HG03025 (cell line): Measurements from ENCODE around the gene ZNF385B.
"Not testable (repeated sequence)": the region's sequence is repeated elsewhere in the genome, so short reads cannot be mapped to it uniquely, and the experiment has no call there.

ENCODE experiments used
- ATAC-seq: cut with Tn5 transposase; IDR thresholded peaks from one replicate; pipeline ENCODE4 v1.9.1; 2021; ENCODE audit warnings: mild to moderate bottlenecking, moderate library complexity; ENCODE audit not compliant: unreplicated experiment, low FRiP score

ZNF385B gene

DNA sequence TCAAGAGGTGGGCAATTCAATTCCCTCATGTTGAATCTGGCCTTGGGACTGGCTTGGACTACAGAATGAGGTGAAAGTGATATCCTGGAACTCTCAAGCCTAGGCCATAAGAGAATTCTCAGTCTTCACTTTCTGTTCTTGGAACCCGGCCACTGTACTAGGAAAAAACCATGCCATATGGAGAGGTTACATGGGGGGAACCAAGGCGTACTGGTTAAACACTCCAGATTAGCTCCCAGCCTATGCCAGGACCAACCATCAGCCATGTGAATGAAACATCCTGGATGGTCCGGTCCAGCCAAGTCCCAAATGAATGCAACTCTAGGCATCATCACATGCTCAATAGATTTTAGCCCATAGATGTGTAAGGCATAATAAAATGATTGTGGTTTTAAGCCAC lies 56.4 kb downstream of the ZNF385B start:
- ATAC-seq = no peak

DNA sequence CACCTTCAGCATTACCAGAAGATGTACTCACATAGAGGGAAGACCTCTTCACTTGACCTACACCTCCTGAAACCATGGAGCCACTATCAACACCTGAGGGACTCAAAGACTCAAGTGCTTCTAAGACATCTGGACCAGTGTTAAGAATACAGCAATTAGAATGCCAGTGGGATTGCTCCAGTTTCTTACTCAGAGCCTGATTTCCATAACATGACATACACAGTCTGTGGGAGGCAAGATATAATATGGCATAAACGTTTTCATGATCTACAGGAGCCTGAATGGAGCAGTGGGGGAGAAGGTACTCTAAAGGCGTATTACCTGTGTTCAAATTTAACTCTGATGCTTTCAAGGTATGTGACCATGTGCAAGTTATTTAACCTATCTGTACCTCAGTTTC lies 57.2 kb downstream of the ZNF385B start:
- no peak for ATAC-seq

DNA sequence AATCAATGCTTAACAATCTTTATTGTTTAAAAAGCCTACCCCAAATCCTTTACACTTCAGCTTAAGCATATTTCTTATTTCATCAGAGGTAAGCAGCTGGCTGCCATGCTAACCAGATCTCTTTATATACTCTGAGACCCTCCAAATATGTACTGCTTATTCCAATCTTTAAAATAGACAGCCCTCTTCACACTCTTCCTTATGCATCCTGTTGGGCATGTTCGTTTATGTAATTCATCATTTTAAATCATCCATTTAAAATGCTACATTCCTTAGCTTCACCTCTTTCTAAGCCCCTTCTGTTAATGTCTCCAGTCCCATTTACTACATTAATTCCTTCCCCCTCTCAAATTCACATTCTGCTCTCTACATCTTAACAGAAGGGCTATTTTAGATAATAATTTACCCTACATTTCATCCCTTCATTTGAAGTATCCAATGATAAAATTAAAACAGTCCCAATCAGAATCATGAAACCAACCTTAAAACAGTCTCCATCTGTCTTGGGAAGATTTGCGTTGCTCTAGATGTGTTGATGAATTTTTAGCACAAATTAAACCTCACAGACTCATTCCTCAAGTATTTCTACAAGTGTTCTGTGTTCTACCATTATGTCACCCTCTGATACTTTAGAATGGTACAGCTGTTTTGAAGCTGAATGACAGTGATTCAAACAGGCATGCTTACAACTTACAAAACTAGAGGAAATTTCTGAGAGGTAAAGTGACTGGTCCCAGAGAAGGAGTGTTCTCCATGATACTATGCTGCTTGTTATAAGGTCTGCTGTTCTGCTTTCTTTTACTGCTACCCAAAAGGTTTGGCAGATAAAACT lies 59.1 kb downstream of the ZNF385B start:
- ATAC-seq = no peak

DNA sequence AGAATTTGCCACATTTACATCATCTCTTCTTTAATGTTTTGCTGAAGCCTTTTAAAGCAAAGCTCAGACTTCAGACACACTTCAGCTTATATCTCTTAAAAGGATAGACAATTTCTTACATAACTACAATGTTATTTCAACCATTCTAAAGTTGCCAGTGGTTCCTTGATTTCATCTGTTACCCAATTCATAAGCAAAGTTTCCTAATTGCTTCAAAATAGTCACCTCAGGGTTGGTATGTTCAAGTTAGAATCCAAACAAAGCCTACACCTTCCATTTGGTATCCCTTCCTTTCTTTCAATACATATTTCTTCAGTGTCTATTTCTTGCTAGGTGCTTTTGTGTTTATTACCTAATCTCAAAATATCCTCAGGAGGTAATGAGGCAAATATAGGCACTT lies 60.6 kb downstream of the ZNF385B start:
- no peak for ATAC-seq

DNA sequence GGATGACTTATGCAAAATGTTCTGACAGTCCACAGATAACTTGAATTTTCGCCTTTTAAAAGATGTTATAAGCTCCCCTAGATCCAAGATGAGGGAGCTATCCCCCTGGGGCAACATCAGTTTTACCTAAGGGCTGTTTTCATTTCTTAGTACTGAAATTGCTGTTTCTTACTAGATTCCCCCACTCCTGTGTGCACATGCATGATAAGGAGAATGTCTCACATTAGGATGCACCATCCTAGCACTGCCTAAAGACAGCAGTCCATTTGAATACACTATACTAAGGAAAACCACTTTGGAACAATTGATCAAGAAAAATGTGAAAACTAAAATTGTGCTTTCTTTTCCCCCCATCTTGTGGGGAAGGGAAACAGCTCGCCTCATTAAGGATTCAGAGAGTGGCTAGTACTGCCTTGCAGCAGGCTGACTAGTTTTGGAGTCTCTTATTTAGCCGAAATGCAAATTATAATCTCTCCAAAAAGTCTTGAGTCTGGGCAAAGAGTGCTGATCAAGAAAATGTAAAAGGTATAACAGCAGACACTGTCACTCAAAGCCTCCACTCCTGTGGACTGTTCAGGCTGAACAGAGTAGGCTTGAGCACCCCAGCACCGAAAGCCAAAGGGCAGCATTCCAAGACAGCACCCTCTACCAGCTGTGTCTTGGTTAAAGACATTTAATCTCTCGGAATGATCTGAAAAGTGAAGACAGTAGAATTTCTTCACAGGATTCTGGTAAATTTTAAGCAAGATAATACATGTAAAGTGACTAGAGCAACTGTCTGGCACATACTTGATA lies 65.0 kb downstream of the ZNF385B start:
- no peak for ATAC-seq

DNA sequence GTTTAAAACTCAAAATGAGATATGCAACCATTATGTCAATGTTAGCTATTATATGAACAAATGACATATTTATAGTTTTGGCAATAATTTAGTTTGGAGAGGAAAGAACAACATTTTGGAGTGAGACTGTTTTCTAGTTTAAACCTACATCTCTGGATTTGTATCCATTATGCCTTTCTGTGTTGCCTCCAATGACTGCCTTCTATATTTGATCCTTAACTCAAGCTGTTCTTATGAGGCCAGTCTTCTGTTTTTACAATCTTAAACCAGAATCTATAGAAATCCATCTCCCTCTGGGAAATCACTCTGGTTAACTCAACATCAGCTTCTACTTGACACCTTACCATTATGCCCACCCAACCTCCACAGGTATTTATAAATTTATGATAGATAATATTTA lies 67.5 kb downstream of the ZNF385B start:
- no peak for ATAC-seq

DNA sequence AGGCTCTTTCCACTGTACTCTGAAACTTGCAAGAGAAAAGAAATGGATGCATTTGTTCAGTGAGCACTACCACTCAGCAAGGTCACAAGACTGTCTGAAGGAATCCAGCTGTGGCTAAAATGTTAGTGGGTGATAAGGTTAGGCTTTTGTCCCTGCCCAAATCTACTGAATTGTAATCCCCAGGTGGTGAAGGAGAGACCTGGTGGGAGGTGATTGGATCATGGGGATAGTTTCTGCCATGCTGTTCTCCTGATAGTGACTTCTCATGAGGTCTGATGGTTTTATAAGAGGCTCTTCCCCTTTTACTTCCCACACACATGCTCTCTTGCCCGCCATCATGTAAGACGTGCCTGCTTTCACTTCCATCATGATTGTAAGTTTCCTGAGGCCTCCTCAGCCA lies 68.2 kb downstream of the ZNF385B start:
- ATAC-seq = no peak

DNA sequence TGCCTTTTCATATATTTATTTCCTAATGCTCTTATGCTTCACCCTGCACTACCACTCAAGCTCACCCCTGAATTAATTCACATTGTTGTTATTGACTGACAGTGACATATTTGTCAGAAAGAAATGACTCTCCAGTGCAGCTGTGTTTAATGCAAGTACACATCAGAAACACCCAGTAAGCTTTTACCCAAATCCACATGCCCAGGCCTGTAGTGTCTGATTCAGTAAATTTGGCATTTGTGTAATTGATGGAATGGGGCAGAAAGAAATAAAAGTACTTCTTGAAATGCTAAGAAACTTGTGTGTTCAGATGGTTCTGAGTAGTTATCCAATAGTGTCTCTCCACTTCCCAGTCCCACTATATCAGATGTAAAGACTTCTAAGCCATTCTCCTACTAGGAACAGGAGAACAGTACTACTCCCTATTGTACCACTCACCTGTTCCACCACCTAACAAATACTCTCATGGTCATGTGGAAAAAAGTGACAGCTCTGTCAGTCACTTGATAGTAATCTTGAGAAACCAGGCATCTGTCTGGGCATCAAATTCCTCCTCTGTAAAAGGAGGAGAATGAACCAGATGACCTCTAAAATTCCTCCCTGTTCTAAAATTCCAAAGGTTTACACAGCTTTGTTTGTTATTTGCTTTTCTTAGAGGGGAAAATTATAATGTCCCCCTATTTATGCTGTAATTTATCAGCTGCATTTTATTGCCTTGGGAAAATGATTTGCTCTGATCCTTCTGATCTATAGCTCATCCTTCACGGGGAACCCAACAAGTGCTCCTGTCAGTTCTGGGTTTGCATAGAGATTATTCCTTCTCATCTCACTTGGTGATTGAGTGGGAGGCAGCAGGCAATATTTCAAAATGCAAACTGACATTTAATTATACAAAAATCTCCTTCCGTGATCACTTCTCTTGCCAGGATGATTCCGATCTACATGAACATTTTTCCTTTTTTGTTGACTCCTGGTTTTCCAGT lies 70.9 kb downstream of the ZNF385B start:
- ATAC-seq = no peak

DNA sequence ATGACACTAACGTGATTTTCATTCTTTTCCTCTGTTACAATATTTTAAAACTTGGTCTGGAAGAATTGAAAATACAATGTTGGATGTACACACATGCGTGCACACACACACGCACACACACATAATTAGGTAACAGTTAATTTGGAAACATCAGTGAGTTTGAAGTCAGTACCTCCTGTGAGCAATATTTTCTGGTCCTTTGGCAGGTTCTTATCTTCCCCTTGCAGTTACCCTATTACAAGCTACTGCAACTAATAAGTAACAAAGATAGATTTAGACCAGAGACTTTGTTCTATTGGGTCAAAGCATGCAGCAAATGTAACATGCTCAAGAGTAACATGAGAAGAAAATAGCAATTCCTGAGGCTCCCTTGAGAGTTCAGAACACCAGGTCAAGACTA lies 73.3 kb downstream of the ZNF385B start:
- no peak for ATAC-seq

DNA sequence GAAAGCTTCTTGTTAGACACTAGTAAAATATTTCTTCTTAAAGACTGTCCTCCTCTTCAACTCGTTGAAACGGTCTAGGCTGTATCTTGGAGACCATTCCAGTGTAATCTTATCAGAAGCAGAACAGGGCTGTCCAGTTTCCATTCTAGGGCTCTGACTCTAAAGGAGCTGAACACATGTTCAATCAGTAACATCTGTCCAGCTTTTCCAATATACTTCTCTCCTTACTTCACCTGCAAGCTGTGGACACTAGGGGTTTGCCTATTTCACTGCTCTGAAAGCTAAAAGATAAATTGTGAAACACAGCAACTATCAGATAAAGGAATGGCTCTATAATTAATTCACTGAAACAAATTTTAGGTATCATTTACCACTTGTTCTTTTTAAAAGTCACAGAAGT lies 73.8 kb downstream of the ZNF385B start:
- no peak for ATAC-seq

DNA sequence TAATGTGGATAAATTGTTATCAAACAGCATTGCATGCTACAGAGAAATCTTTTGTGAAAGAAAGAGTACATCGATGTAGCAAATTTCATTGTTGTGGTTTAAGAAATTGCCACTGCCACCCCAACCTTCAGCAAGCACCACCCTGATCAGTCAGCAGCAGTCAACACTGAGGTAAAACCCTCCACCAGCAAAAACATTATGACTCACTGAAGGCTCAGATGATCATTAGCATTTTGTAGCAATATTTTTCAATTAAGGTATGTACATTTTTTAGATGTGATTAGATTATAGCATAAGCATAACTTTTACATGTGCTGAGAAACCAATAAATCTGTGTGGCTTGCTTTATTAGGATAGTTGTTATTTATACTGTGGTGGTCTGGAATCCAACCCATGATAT lies 75.5 kb downstream of the ZNF385B start:
- ATAC-seq = no peak

DNA sequence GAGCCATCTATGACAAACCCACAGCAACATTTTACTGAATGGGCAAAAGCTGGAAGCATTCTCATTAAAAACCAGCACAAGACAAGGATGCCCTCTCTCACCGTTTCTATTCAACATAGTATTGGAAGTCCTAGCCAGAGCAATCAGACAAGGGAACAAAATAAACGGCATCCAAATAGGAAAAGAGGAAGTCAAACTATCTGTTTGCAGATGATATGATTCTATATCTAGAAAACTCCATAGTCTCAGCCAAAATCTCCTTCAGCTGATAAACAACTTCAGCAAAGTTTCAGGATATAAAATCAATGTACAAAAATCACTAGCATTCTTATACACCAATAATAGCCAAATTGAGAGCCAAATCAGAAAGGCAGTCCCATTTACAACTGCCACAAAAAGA lies 79.1 kb downstream of the ZNF385B start:
- ATAC-seq = not testable (repeated sequence)

DNA sequence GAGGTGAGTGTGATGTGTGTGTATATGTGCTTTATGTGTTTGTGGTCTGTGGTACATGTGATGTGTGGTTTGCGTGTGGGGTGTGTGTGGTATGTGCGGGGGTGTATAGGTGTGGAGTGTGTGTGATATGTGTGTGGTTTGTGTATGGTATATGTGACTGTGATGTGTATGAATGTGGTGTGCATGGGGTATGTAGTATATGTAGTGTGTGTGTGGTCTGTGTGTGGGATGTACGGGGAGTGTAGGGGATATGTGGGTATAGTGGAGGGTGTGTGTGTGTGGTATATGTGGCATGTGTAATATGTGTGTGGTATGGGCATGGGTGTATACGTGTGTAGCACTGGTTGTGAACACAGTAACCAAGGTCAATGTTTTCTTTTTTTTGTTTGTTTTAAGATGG lies 87.4 kb downstream of the ZNF385B start:
- ATAC-seq = no peak

DNA sequence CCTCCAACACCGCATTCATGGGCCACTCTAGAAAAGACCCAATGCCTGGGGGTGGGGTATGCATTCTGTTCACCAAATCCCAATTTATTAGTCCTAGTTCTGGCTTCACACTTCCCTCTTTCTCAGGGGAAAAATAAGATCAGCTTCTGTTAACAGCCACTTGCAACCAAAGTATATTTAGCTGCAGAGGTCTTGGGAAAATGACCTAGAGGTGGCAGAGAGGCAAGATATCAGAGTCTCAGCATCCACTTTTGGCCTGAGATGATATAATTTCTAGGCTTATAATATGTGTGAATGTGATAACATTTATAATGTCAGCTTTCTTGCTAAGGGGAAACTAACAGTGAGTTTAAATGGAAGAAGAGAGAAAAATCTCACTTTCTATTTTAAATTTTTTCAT lies 89.1 kb downstream of the ZNF385B start:
- no peak for ATAC-seq

DNA sequence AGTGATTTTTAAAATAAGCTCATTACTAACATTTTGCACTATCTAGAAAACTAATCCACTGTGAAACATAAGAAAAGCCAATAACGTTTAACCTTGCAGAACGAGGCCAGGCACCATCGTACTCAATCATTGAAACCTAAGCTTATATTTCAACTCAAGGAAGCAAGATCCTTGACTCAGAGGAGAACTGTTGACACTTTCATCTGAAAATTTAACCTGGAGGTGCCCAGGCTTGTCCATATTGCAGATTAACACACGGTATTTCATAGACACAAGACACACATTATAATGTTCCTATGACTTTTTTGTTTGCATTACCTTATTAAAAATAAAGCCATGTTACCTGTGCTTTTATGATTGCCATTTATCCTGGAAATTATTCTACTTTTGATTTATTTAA lies 89.6 kb downstream of the ZNF385B start:
- ATAC-seq = no peak

DNA sequence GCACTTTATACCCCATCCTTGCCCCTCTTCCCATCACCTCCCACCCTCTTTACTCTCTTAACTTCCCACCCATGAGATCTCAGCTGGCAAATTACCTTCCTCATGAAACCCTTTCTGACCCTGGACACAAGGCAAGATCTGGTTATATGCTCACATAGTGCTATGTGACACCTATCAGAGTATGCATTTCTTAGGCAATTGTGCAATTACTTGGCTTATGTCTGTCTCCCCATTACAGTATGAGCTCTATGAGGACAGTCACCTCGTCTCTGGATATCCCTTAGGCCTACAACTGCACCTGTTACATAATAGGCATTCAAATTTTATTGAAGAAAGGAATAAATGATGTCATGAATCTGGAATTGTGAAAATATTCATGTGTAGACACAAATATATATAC lies 91.4 kb downstream of the ZNF385B start:
- ATAC-seq = no peak

DNA sequence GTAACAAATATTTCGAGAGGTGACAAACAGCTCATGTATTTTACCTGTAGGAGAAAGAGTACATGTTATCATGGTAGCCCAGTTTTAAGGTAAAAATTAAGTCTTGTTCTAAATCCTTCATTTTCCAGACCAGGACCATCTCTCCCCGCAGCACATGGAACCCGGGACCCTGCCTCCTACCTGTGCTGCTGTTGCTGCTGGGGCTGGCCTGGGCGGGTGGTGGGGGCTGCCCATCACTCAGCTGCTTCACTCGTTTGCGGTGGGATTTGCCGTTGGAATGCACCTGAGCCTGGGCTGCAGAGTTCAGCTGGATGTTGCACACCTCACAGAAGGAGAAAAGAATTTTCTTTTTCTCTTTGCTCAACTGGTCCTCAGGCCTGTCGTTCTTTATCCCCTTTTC lies 92.1 kb downstream of the ZNF385B start:
- ATAC-seq = no peak

DNA sequence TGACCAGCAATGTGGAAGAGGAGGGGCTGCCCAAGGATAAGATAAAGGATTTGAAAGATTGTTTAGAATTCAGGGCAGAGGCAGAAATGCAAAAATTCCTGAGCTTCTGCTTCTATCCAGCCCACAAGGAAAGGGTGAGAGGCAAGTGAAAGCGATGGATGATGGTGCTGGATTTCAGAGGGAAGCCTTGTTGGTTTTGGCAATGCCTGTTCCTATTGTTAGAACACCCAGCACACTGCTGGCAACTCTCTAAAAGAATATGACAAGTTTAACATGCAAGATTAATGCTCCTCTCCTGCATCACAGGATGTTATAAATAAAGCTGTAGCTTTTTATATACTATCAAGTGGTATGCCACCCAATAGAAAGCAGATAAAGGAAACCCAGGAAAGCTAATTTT lies 92.6 kb downstream of the ZNF385B start:
- ATAC-seq = no peak

DNA sequence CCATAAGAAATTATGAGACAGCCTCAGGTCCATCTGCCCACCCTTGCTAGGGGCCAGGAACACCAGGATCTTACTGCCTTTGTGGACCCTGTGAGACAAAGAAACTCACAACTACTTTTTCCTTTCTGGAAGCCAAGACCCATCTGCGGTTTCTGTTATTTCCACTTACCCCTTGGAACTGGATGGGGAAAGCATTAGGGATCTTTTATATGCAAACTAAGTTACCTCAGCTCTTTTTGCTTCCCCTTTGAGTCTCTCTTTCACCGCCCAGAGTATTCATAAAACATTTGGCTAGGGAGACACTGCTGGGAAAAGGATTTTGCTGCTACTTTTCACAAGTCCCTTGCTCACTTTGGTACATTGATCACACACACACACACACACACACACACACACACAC lies 95.7 kb downstream of the ZNF385B start:
- no peak for ATAC-seq

DNA sequence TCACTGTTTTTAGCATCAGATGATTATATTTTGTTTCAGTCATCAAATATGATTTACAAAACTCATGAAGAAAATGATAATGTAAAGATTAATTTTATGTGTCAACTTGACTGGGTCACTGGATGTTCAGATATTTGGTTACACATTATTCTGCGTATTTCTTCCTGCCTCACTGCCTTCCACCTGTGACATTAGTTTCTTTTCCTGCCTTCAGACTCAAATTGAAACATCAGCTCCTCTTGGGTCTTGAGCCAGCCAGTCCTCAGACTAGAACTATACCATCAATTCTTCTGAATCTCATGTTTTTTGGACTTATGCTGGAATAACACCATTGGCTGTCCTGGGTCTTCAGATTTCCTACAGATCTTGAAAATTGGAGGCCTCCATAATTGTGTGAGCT lies 96.7 kb downstream of the ZNF385B start:
- no peak for ATAC-seq

DNA sequence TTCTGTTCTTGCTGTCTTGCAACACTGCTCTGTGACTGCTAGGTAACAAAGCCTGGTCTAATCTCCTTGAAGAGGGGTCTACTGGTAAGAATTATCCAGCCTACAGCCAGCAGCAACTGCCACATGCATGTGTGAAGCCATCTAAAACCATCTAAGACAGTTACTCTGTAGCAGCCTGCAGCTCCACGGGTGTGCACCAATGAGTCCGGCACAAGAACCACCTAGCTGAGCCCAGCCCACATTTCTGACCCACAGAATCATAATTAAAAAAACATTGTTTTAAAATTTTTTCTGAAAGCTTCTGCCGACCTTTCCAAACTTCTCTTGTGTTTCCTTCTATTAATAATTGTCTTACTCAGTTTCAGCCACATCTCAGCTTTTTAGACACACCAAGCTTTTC lies 102.8 kb downstream of the ZNF385B start:
- no peak for ATAC-seq
